Ovary (tissue), 3 donors: Measurements from ENCODE around the gene TEX29.

Experiments used
- POLR2A ChIP-seq: fragments of 450-650 bp; IDR thresholded peaks from one replicate; pipeline ENCODE4 v1.6.1; 2017; ENCODE audit warnings: antibody characterized with exemption, mild to moderate bottlenecking, moderate library complexity
- TF ChIP-seq, protein P1 (sequence below), 3 donors: fragments of 450-650 bp in 2 of 3; fragments of 200-600 bp in 1 of 3; IDR thresholded peaks; one replicate each; pipeline versions ENCODE4 v1.5.1 to v1.8.0; 2016 to 2022; ENCODE audit warnings: antibody characterized with exemption in 3 of 3, mild to moderate bottlenecking in 1 of 3
- donor health status: DM: no; HTN: no; CAD: no.

DNA sequence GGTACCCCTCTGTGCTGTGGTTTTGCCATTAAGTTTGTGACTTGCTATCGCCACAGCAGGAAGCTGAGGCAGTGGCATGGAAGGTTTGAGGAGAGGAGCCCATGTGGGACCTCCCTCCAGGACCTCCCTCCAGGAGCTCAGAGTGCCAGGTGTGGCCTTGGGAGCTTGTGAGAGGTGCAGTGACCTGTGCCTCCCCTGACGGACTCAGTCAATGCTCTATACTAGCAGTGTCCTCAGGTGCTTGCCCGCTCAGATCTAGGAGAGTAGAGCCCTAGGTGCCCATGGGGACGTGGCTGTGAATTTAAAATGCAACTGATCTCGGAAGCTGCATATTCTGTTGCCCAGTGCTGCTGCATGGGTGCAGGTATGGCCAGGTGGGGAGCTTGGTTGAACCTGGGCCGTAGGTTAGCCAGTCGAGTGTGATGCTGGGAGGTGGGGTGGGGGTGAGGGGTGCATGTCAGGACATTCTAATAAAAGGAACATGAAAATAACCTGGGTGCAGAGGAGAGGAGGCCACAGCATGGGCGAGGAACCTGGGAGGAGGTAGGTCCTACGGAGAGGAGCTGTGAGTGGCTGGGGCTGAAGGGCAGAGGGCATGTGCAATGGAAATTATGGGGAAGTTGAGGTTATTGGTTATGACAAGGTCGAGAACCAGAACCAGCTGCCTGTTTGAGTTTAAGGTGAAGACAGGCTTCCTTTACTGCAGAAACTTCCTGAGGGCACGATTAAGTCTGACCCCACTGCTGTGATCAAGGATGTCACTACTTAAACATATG, 41.6 kb downstream of the TEX29 start:
- TF ChIP-seq, protein P1, sequence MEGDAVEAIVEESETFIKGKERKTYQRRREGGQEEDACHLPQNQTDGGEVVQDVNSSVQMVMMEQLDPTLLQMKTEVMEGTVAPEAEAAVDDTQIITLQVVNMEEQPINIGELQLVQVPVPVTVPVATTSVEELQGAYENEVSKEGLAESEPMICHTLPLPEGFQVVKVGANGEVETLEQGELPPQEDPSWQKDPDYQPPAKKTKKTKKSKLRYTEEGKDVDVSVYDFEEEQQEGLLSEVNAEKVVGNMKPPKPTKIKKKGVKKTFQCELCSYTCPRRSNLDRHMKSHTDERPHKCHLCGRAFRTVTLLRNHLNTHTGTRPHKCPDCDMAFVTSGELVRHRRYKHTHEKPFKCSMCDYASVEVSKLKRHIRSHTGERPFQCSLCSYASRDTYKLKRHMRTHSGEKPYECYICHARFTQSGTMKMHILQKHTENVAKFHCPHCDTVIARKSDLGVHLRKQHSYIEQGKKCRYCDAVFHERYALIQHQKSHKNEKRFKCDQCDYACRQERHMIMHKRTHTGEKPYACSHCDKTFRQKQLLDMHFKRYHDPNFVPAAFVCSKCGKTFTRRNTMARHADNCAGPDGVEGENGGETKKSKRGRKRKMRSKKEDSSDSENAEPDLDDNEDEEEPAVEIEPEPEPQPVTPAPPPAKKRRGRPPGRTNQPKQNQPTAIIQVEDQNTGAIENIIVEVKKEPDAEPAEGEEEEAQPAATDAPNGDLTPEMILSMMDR (IDR thresholded peaks at IDR 0.05), result no peak
- no peak for TF ChIP-seq POLR2A
